EH (cell line): ENCODE results near the gene GALNT18.

Source experiments
- DNase-seq: peaks from one replicate; pipeline ENCODE4 v3.0.0-alpha.2; 2015; ENCODE audit warnings: low read depth

GALNT18 gene

DNA sequence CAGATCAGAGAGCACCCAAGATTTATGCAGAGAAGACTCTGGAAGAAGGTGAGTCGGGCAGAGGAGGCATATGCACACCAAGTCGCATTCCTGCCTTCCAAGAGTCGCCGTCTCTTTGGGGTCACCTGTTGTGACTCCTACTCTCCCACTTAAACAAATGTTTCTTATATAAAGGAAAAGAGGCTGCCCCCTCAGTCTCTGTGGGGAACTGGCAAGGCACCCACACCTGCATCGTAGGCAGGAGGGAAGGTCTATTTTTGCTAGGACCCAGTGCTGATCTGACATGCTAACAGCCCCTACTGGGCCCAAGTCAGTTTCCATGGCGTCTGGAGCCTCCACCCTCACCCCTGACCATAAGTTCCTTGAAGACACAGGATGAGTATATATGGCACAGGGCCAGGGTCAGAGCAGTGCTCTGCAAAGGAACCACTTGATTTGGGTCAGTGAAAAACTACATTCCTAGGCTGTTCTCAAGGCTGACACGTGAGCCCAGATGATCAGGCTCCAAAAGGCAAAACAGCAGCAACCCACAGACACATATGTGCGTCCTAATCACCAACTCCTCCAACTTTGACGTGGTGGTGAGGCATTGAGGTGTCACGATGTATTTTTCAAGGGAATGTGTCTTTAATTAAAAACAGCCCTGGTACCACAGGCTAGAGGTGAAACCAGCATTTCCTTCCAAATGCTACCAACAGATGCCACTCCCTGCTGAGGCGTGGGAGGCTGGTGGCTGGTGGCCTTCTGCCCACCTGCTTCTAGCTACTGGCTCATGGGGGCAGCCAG, 213.2 kb downstream of the GALNT18 start:
- DNase-seq: peak; percentile 53

GRCh38 chr11:11407763-11408084, 214.1 kb downstream of the GALNT18 start:
- DNase-seq: no peak

GRCh38 chr11:11407065-11407762, 214.6 kb downstream of the GALNT18 start:
- no peak for DNase-seq

- DNase-seq: no peak
Observed at GRCh38 chr11:11406652-11407051, 215.2 kb downstream of the GALNT18 start.

DNA sequence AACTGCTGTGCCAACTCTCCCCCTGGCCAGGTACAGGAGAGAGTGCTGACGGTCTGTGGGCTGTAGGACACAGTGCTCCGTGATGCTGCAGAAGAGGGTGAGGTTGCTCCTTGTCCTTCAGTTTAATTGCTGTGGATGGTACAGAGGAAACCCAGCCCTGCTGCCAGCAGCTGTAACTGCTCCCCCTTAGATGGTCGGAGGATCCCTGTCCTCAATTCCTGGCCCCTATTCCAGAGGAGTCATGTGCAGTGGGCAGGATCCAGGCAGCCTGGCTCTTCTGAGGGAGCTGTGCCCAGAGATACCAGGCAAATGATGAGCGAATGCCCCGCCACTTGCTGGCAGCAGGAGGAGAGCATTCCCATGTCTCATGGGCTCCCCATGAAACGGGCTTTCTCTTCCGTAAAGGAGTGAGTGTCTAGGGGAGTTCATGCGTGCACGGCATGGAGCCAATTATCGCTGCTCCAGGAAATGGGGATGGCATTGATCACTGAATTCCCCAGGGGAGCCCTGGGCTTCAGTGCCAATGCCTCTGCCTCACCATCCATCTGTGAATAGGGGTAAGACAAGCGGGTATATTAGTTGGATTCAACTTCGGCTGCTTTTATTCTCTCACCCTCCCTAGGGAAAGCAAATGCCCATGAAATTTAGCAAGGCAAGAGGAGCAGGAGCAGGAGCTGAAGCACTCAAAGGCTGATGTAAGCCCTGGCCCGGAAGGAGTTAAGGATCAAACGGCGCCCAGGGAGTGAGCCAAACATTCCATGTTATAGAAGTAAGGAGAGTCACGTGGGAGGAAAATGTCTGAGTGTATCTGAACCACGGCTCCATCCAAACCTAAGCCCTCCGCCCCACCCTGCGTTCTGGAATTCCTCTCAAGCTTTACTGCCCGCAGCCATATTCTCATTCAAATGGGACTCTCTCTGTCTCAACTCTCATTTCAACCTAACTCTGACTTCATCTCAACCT, 217.8 kb downstream of the GALNT18 start:
- peak; percentile 65 for DNase-seq

GRCh38 chr11:11401960-11402535, 219.8 kb downstream of the GALNT18 start:
- DNase-seq: no peak

GRCh38 chr11:11400635-11401232, 221.1 kb downstream of the GALNT18 start:
- peak; percentile 11 for DNase-seq

- DNase-seq: no peak
Observed at GRCh38 chr11:11400121-11400520, 221.7 kb downstream of the GALNT18 start.

- no peak for DNase-seq
Observed at GRCh38 chr11:11397781-11398180, 224.0 kb downstream of the GALNT18 start.

DNA sequence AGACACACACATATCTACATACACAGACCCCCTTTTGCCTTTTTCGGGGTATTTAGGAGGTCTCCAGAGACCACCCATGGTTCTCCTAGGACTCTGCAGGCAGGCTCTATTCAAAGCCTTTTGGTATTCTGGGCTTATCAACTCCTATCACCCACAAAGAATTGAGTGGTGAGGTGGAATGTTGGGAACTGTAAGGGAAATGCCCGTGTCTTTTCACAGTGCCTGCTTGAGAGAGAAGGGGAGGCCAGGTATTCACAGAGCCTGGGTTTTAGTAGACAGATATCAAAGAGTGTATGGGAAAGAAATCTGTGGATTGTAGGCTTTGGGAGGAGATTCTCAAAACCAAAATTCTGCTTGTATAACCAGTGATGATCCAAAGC, 224.8 kb downstream of the GALNT18 start:
- DNase-seq: peak; percentile 16

DNA sequence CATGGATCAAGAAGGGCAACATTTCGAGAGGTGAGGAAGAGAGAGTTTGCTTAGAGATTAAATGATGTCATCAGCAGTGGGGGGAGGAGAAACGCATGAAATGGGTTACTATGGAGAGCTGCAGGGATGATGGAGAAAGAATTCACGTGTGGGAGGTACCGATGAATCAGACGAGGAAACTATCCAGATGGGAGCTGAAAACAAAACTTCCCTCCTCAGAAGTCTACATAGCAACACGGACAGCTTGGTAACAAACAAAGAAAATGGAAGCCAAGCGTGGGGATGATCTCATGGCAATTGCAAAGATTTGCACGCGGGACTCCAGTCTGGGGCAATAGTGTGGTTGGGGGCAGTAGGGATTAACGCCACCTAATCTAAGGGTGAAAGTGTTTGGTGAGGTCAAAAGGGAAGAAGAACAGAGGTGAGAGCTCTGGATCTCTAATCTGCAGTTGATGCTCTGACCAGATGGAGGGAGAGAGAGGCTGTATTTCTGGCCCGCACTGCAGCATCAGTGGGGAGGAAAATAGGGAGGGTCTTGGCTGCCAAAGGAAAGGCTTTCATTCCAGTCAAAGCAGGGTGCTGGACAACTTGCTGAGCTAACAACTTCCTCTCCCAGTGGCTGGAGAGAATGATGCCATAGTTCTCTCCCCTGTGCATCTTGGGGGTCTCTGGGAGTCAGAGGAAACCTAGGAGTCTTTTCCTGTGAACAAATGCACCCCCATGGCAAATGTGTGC, 225.3 kb downstream of the GALNT18 start:
- DNase-seq: peak; percentile 87

- no peak for DNase-seq
Observed at GRCh38 chr11:11395126-11395525, 226.7 kb downstream of the GALNT18 start.

DNA sequence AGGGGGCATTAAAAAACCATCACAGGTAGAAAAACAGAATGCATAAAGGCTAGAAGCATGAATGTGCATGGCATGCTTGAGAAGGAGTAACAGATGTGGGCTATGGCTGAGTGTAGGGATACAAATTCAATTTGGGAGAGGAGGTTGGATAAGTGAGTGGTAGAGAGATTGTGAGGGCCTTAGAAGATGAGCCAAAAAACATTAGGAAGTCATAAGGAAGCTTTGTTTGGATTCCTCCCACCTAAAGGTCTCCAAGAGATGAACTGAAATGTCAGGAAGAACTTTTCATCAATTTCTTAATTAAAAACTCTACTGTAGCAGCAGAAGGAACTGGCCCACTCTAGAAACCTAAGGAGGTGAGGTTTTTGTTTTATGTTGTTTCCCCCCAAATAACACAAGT, 227.6 kb downstream of the GALNT18 start:
- DNase-seq: no peak

DNA sequence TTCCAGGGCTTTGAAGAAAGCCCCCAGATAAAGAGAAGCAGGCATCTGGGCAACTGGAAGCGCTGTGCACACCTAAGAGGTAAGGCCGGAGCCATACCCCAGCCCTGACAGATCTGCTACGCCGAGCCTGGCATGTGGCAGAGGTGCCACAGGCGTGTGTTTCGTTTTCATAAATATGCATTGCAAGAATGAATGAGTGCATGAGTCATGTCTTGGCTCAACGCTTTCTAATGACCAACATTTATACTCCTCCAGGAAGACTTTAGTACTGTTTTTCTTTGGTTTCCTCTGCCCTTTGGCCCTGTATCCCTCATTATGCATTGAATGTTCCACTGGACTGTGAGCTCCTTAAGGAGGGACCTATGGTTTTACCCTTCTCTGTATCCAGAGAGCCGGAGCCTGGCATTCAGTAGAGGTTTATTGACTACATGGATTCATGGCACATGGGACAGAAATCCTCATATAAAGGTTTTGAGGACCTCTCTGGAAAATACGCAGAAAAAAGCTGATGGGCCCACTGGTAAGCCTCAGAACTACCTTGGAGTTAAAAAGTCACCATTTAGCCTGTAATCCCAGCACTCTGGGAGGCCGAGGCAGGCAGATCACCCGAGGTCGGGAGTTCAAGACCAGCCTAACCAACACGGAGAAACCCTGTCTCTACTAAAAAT, 229.9 kb downstream of the GALNT18 start:
- DNase-seq: peak; percentile 88

GRCh38 chr11:11391169-11391568, 230.6 kb downstream of the GALNT18 start:
- DNase-seq: peak; percentile 15

DNA sequence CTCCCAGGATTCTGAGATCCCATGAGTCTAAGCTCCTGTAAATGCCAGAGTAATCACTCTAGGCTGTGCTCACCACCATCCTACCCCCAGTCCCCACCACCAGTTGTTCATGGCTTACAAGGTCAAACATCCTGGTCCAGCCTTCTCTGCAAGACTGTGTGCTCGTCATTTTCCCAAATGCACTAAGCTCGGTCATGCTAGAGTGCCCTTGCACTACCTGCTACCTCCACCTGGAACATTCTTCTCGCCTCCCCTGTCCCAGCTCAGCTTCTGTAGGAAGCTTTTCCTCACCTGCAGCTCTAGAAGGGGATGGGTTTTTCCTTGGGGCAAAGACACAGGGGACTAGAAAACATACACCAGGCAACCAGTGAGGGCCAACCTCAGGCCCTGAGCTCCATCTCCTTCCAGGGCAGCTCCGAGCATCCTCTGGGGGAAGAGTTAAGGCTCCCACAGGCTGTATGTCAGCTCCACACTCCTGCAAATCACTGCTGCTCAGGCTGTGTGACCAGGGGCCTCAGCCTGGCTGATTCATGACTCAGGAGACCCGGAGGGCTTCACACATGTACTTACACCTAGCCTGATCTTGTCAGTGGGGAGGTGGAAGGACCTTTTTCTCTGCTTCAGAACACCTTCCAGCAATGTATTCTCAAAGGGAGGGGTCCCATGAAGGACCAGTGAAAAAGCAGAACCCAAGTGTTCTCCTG, 231.6 kb downstream of the GALNT18 start:
- DNase-seq: no peak

DNA sequence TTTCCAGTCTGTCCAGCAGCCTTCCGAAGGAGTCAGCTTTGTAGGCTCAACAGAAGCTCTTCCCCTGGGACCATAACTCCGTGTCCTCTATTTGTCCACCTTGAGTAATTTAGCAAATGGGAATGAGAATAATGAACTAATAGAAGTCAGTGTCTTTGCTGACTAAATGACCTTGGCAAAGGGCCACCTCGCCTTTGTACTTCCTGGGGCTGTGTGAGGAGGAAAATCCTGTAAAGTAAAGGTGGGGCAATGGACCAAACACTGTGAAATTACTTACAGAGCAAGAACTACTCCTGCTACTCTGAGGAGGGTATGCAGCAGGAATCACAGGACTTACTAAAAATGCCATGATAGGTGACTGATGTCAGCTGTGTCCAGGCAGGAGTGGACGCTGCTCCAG, 232.6 kb downstream of the GALNT18 start:
- DNase-seq: peak; percentile 10

GRCh38 chr11:11387622-11388305, 234.0 kb downstream of the GALNT18 start:
- no peak for DNase-seq

GRCh38 chr11:11387207-11387606, 234.6 kb downstream of the GALNT18 start:
- DNase-seq: no peak
